Tibial nerve (tissue), 4 donors: ENCODE measurements around the gene AHNAK. TPM values are rescaled to one million over a fixed set of nuclear protein-coding genes. Genes with fewer than 3 reads are reported as not detected.
"Not testable (repeated sequence)": the region's sequence is repeated elsewhere in the genome, so short reads cannot be mapped to it uniquely, and the experiment has no call there.

Experiments
- DNase-seq, 2 donors: peaks; one replicate each; pipeline ENCODE4 v3.0.0-alpha.2; 2019; ENCODE audit warnings: low spot score in 2 of 2
- H3K27ac ChIP-seq, 4 donors: fragments of 200-600 bp; sonication (generic) in 3 of 4; one replicate each; pipeline ENCODE4 v1.5.1; 2017 to 2019; ENCODE audit warnings: mild to moderate bottlenecking in 1 of 4
- H3K27me3 ChIP-seq, 2 donors: fragments of 200-600 bp; sonication (generic) in 1 of 2; one replicate each; pipeline versions ENCODE4 v1.5.1 to v1.6.0; 2017 to 2019
- H3K36me3 ChIP-seq, 3 donors: fragments of 200-600 bp; sonication (generic); one replicate each; pipeline ENCODE4 v1.5.1; 2018 to 2019
- H3K4me1 ChIP-seq, 4 donors: fragments of 200-600 bp; sonication (generic) in 3 of 4; one replicate each; pipeline ENCODE4 v1.5.1; 2017 to 2019
- H3K4me3 ChIP-seq, 4 donors: fragments of 200-600 bp; sonication (generic) in 3 of 4; one replicate each; pipeline ENCODE4 v1.5.1; 2017 to 2019; ENCODE audit warnings: mild to moderate bottlenecking in 1 of 4, moderate library complexity in 1 of 4
- H3K9me3 ChIP-seq, 4 donors: fragments of 200-600 bp; sonication (generic) in 3 of 4; one replicate each; pipeline ENCODE4 v1.5.1; 2017 to 2019
- CTCF ChIP-seq, 5 experiments: fragments of 200-600 bp in 3 of 5; fragments of 450-650 bp in 2 of 5; sonication (generic) in 3 of 5; IDR thresholded peaks; one replicate each; pipeline ENCODE4 v1.5.1; 2016 to 2019; ENCODE audit warnings: antibody characterized with exemption in 5 of 5, mild to moderate bottlenecking in 3 of 5, moderate library complexity in 2 of 5
- EP300 ChIP-seq, 2 donors: sonication (generic); formaldehyde crosslinking; IDR thresholded peaks; one replicate each; pipeline ENCODE4 v1.6.1; 2017; ENCODE audit warnings: antibody characterized with exemption in 2 of 2, mild to moderate bottlenecking in 1 of 2
- POLR2A ChIP-seq, 2 donors: fragments of 450-650 bp; IDR thresholded peaks; one replicate each; pipeline ENCODE4 v1.6.1; 2017; ENCODE audit warnings: antibody characterized with exemption in 2 of 2, mild to moderate bottlenecking in 2 of 2, moderate library complexity in 2 of 2
- WGBS, 2 donors: methylation state at CpG; one replicate each; pipeline ENCODE4 v1.1.5; 2018; 5-methylcytosine and 5-hydroxymethylcytosine counted together
- total RNA-seq, 4 donors: library from RNA; depleted of rRNA; stranded (reverse); fragments of >200 nt; gene quantifications; one replicate each; pipeline ENCODE4 v1.1.0, GENCODE V29; 2016

Gene AHNAK
- total RNA-seq, 4 donors from 2014 or later: 1,417 to 3,061 (median 2,562) TPM

GRCh38 chr11:62391642-62392425 lies 154.8 kb downstream of the AHNAK start:
- WGBS, 2 donors: 83 to 86% methylated on average over 16 of the region's 16 CpGs
- Histone ChIP-seq H3K9me3 (no peaks in the 10 kb centered on the region), H3K4me3 (no peak overlapping the region), H3K36me3 (no peaks in the 10 kb centered on the region), H3K27me3 (no peaks in the 10 kb centered on the region), H3K4me1 (peaks cover 0 to 29% (median 12%) of the 10 kb centered on the region in 4 donors), H3K27ac (no peak overlapping the region)
- TF ChIP-seq CTCF (IDR thresholded peaks at IDR 0.05) (no peak), POLR2A (IDR thresholded peaks at IDR 0.05) (no peak), EP300 (IDR thresholded peaks at IDR 0.05) (no peak)
- no peak for DNase-seq

GRCh38 chr11:62390722-62391121 lies 155.9 kb downstream of the AHNAK start:
- H3K36me3 ChIP-seq: no peaks in the 10 kb centered on the region
- no peak overlapping the region for H3K27ac ChIP-seq
- WGBS, 2 donors: 94 to 100% methylated on average over 1 of the region's 1 CpG
- TF ChIP-seq CTCF (IDR thresholded peaks at IDR 0.05): no peak
- TF ChIP-seq POLR2A (IDR thresholded peaks at IDR 0.05): no peak
- no peak for TF ChIP-seq EP300 (IDR thresholded peaks at IDR 0.05)
- peaks cover 0 to 18% (median 6%) of the 10 kb centered on the region in 4 donors for H3K4me1 ChIP-seq
- no peak overlapping the region for H3K4me3 ChIP-seq
- no peaks in the 10 kb centered on the region for H3K9me3 ChIP-seq
- no peaks in the 10 kb centered on the region for H3K27me3 ChIP-seq
- no peak for DNase-seq

- Histone ChIP-seq H3K27me3 (no peaks in the 10 kb centered on the region), H3K36me3 (no peaks in the 10 kb centered on the region), H3K4me3 (no peak overlapping the region), H3K27ac (no peak overlapping the region), H3K9me3 (no peaks in the 10 kb centered on the region), H3K4me1 (peaks cover 0 to 13% (median 2%) of the 10 kb centered on the region in 4 donors)
- TF ChIP-seq EP300 (IDR thresholded peaks at IDR 0.05): no peak
- TF ChIP-seq CTCF (IDR thresholded peaks at IDR 0.05): no peak
- no peak for TF ChIP-seq POLR2A (IDR thresholded peaks at IDR 0.05)
- WGBS, 2 donors: 17 to 78% methylated on average over 1 to 5 of the region's 5 CpGs
- DNase-seq: no peak
Measured at GRCh38 chr11:62390237-62390636, 156.4 kb downstream of the AHNAK start.

- Histone ChIP-seq H3K27ac (no peak overlapping the region), H3K4me3 (no peak overlapping the region), H3K4me1 (peaks cover 0 to 5% (median 0%) of the 10 kb centered on the region in 4 donors), H3K9me3 (no peaks in the 10 kb centered on the region), H3K36me3 (no peaks in the 10 kb centered on the region), H3K27me3 (no peaks in the 10 kb centered on the region)
- 65 to 79% methylated on average over 11 of the region's 11 CpGs for WGBS, 2 donors
- no peak for TF ChIP-seq POLR2A (IDR thresholded peaks at IDR 0.05)
- no peak for TF ChIP-seq EP300 (IDR thresholded peaks at IDR 0.05)
- TF ChIP-seq CTCF (IDR thresholded peaks at IDR 0.05): no peak
- DNase-seq: no peak
Measured at GRCh38 chr11:62388999-62389398, 157.6 kb downstream of the AHNAK start.

- no peak for DNase-seq
- WGBS, 2 donors: 79 to 91% methylated on average over 3 of the region's 3 CpGs
- TF ChIP-seq POLR2A (IDR thresholded peaks at IDR 0.05): no peak
- no peak for TF ChIP-seq EP300 (IDR thresholded peaks at IDR 0.05)
- no peak for TF ChIP-seq CTCF (IDR thresholded peaks at IDR 0.05)
- no peaks in the 10 kb centered on the region for H3K9me3 ChIP-seq
- no peak overlapping the region for H3K27ac ChIP-seq
- H3K27me3 ChIP-seq: no peaks in the 10 kb centered on the region
- no peaks in the 10 kb centered on the region for H3K36me3 ChIP-seq
- H3K4me1 ChIP-seq: no peaks in the 10 kb centered on the region
- H3K4me3 ChIP-seq: no peak overlapping the region
Measured at GRCh38 chr11:62387381-62387780, 159.2 kb downstream of the AHNAK start.

GRCh38 chr11:62386083-62386482 lies 160.5 kb downstream of the AHNAK start:
- not testable (repeated sequence) for H3K4me1 ChIP-seq, H3K36me3 ChIP-seq, H3K27me3 ChIP-seq, H3K9me3 ChIP-seq, H3K4me3 ChIP-seq, DNase-seq, H3K27ac ChIP-seq
- WGBS, 2 donors: 95 to 97% methylated on average over 3 of the region's 3 CpGs
